Measurements from ENCODE around the gene NUDT3. TPM values are rescaled to one million over a fixed set of nuclear protein-coding genes. Genes with fewer than 3 reads are reported as not detected.

Gene NUDT3
- total and polyA plus RNA-seq, 9 of the 15 experiments (the other 6 are each of a cell fraction or from before 2014, with no cell fraction given), result 5.4 to 81.2 (median 56.4) TPM

- TF ChIP-seq ZBED1 (IDR thresholded peaks at IDR 0.05) (no peak), ZNF121 (CRISPR knock-in tag; conservative IDR thresholded peaks at IDR 0.05) (peak; percentile 45), NFIX (CRISPR knock-in tag; IDR thresholded peaks at IDR 0.05; ENCODE audit: low read depth) (no peak), HOXB6 (CRISPR knock-in tag; IDR thresholded peaks at IDR 0.05; ENCODE audit: borderline replicate concordance) (no peak)
- BruUV-seq (replicated peaks), result no TSS peak
- H3K4me1 ChIP-seq (replicated peaks in 1 of 2; ENCODE audit: control insufficient read depth in 2 of 2, insufficient read depth in 2 of 2, low read length in 2 of 2), result peaks cover 5 to 23% of the 10 kb centered on the region in 2 experiments; a peak in 3 of 5 replicates
- peaks cover 99% of the 10 kb centered on the region for H3K79me2 ChIP-seq (ENCODE audit: control insufficient read depth, insufficient read depth, low read length)
- no peak overlapping the region for H2AFZ ChIP-seq (ENCODE audit: low read depth, low read length)
- H3K9me1 ChIP-seq (ENCODE audit: control insufficient read depth, insufficient read depth, low read length), result no peaks in the 10 kb centered on the region
- WGBS (ENCODE audit: insufficient coverage, low coverage, missing lambda C conversion rate), result 69% methylated on average over 5 of the region's 5 CpGs
- DNase-seq (ENCODE audit: extremely low read depth in 1 of 4, low spot score in 3 of 4) (no peak), ATAC-seq (no peak), FAIRE-seq (no peak)
- H3K4me2 ChIP-seq (ENCODE audit: insufficient read depth, low read length), result no peak overlapping the region
- ChIA-PET POLR2A (interaction anchor here (0.8 kb wide), 1 partner anchor 140 kb away, joined by 3 read pairs; no protein-coding TSS in a partner anchor), CTCF (ENCODE audit: low intra/inter-chr PET ratio) (no interaction called here)
- H3K9ac ChIP-seq (ENCODE audit: insufficient read depth in 1 of 2, low read depth in 2 of 2, low read length in 2 of 2), result peak overlapping the region; percentile 1 to 23; a peak in 1 of 4 replicates
- peaks cover 45% of the 10 kb centered on the region; the same call in 2 of the 3 replicates for H3K36me3 ChIP-seq (ENCODE audit: control insufficient read depth, insufficient read depth, low read length)
- H3K27ac ChIP-seq (ENCODE audit: extremely low read depth, low read depth, low read length), result peak overlapping the region; percentile 24; the same call in 1 of the 3 replicates
- H4K20me1 ChIP-seq (replicated peaks; ENCODE audit: control insufficient read depth, insufficient read depth, low read length), result peaks cover 5% of the 10 kb centered on the region
- no peaks in the 10 kb centered on the region for H3K27me3 ChIP-seq (ENCODE audit: control insufficient read depth in 2 of 2, insufficient read depth in 2 of 2, low read length in 2 of 2)
- no peaks in the 10 kb centered on the region for H3K9me3 ChIP-seq (replicated peaks; ENCODE audit: control insufficient read depth, insufficient read depth, low read depth, low read length)
- intact Hi-C loops (cut with micrococcal nuclease), result no loop called here
- in situ Hi-C loops (cut with MboI), result no loop called here
- no peak overlapping the region for H3K4me3 ChIP-seq
These were observed 7.9 kb downstream of the NUDT3 start for GRCh38 chr6:34384321-34385153.
